Tibial nerve (tissue), 4 donors: ENCODE measurements around the gene TLX2. TPM values are rescaled to one million over a fixed set of nuclear protein-coding genes. Genes with fewer than 3 reads are reported as not detected.

Experiments used
- DNase-seq, 2 donors: peaks; one replicate each; pipeline ENCODE4 v3.0.0-alpha.2; 2019; ENCODE audit warnings: low spot score in 2 of 2
- H3K27ac ChIP-seq, 4 donors: fragments of 200-600 bp; sonication (generic) in 3 of 4; one replicate each; pipeline ENCODE4 v1.5.1; 2017 to 2019; ENCODE audit warnings: mild to moderate bottlenecking in 1 of 4
- H3K27me3 ChIP-seq, 2 donors: fragments of 200-600 bp; sonication (generic) in 1 of 2; one replicate each; pipeline versions ENCODE4 v1.5.1 to v1.6.0; 2017 to 2019
- H3K36me3 ChIP-seq, 3 donors: fragments of 200-600 bp; sonication (generic); one replicate each; pipeline ENCODE4 v1.5.1; 2018 to 2019
- H3K4me1 ChIP-seq, 4 donors: fragments of 200-600 bp; sonication (generic) in 3 of 4; one replicate each; pipeline ENCODE4 v1.5.1; 2017 to 2019
- H3K4me3 ChIP-seq, 4 donors: fragments of 200-600 bp; sonication (generic) in 3 of 4; one replicate each; pipeline ENCODE4 v1.5.1; 2017 to 2019; ENCODE audit warnings: mild to moderate bottlenecking in 1 of 4, moderate library complexity in 1 of 4
- H3K9me3 ChIP-seq, 4 donors: fragments of 200-600 bp; sonication (generic) in 3 of 4; one replicate each; pipeline ENCODE4 v1.5.1; 2017 to 2019
- CTCF ChIP-seq, 5 experiments: fragments of 200-600 bp in 3 of 5; fragments of 450-650 bp in 2 of 5; sonication (generic) in 3 of 5; IDR thresholded peaks; one replicate each; pipeline ENCODE4 v1.5.1; 2016 to 2019; ENCODE audit warnings: antibody characterized with exemption in 5 of 5, mild to moderate bottlenecking in 3 of 5, moderate library complexity in 2 of 5
- EP300 ChIP-seq, 2 donors: sonication (generic); formaldehyde crosslinking; IDR thresholded peaks; one replicate each; pipeline ENCODE4 v1.6.1; 2017; ENCODE audit warnings: antibody characterized with exemption in 2 of 2, mild to moderate bottlenecking in 1 of 2
- POLR2A ChIP-seq, 2 donors: fragments of 450-650 bp; IDR thresholded peaks; one replicate each; pipeline ENCODE4 v1.6.1; 2017; ENCODE audit warnings: antibody characterized with exemption in 2 of 2, mild to moderate bottlenecking in 2 of 2, moderate library complexity in 2 of 2
- WGBS, 2 donors: methylation state at CpG; one replicate each; pipeline ENCODE4 v1.1.5; 2018; 5-methylcytosine and 5-hydroxymethylcytosine counted together
- total RNA-seq, 4 donors: library from RNA; depleted of rRNA; stranded (reverse); fragments of >200 nt; gene quantifications; one replicate each; pipeline ENCODE4 v1.1.0, GENCODE V29; 2016

Gene TLX2
- total RNA-seq, 4 donors from 2014 or later: not detected

DNA sequence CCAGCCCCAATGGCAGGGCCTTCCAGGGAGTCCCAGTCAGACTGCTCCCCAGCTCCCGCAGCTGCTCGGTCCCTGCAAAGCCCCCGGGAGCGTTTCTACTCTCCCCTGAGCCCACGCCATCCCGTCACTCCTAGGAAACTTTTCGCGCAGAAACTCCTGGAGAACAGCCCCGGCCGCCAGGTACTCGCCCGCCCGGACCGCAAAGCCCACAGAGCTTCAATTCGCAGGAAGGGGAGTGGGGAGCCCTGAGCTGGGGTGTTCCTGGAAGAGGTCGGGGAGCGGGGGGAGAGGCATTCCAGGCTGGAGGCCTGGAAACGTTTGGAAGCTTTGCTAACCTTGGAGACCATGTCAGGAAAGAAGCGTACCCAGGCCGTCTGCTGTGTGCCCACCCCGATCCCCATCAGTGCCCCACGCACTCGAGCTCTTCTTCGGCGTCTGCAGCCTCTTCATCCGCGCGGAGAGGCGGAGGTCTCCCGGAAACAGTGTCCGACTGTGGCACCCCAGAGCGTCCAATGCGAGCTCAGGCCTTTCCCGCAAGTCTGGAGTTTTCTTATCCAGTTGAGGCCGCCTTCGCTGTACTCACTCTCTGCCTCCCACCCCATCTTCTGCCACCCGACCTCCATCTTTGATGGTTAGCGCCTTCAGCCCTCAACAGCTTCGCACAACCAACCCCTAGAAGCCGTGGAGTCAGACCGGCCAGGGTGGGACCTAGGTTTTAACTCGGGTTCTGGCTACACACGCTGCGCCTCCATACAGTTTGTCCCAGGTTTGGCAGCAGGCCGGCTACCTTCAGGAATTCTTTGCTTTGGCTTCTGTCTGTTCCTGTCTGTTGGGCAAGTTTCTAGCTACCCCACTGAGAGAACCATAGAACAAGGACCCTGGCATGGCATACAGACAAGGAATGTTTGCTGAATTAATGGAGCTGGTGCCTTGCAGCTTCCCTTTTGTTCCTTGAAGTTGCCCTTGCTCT lies 10.5 kb upstream of the TLX2 start:
- TF ChIP-seq CTCF (IDR thresholded peaks at IDR 0.05): no peak
- TF ChIP-seq POLR2A (IDR thresholded peaks at IDR 0.05): no peak
- TF ChIP-seq EP300 (IDR thresholded peaks at IDR 0.05): no peak
- Histone ChIP-seq H3K36me3 (peaks cover 0 to 25% (median 0%) of the 10 kb centered on the region in 3 donors), H3K27me3 (peaks cover 0 to 36% of the 10 kb centered on the region in 2 donors), H3K4me1 (peaks cover 0 to 75% (median 34%) of the 10 kb centered on the region in 4 donors), H3K4me3 (peak overlapping the region; percentile 28 to 59 (median 56)), H3K27ac (peak overlapping the region; percentile 16 to 82 (median 76)), H3K9me3 (no peaks in the 10 kb centered on the region)
- DNase-seq: peak in 1 of 2 donors; percentile 11
- 44 to 52% methylated on average over 45 of the region's 45 CpGs for WGBS, 2 donors

- H3K27me3 ChIP-seq: peaks cover 0 to 30% of the 10 kb centered on the region in 2 donors
- no peak for DNase-seq
- TF ChIP-seq CTCF (IDR thresholded peaks at IDR 0.05): no peak
- no peak for TF ChIP-seq POLR2A (IDR thresholded peaks at IDR 0.05)
- no peak for TF ChIP-seq EP300 (IDR thresholded peaks at IDR 0.05)
- H3K9me3 ChIP-seq: no peaks in the 10 kb centered on the region
- WGBS, 2 donors: 91 to 95% methylated on average over 3 of the region's 3 CpGs
- H3K36me3 ChIP-seq: peaks cover 0 to 25% (median 0%) of the 10 kb centered on the region in 3 donors
- H3K27ac ChIP-seq: peak overlapping the region in 1 of 4 donors; percentile 79
- peaks cover 0 to 67% (median 26%) of the 10 kb centered on the region in 4 donors for H3K4me1 ChIP-seq
- H3K4me3 ChIP-seq: no peak overlapping the region
Observed at GRCh38 chr2:74504591-74504990, 9.7 kb upstream of the TLX2 start.

DNA sequence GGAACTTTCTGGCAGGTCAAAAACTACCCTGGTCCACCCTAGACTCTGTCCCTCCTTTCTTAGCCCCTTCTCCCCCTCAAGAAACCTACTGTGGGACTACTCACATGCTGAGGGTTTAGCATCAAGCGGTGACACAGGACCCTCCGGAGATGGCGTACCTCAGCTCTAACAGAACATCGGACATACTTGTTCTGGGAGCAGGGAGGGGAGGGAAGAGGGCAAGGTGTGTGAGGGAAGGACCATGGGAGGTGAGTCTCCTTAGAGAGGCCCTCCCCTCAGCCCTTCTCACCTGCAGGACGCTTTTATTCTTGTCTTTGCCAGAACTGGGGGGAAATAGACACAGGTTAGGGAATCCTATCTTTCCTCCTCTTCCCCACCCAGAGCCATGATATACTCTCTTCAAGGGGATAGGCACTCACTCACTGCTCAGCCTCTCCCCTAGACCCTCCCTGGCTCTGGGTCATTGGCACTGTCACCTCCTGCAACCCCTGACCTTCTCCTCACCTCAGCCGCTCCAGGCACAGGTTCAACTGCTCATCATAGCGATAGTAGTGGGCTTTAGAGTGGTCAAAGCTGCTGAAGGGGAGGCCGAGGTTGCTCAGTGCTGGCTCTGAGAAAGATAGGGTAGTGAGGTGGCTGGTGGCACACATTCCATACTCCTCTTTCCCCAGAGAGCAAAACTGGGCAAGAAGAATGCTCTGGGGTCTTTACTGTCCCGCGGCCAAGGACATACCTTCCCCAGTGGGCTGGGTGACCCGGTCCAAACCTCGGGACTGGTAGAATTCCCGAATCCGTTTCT lies 8.6 kb upstream of the TLX2 start:
- DNase-seq: no peak
- no peak for TF ChIP-seq POLR2A (IDR thresholded peaks at IDR 0.05)
- TF ChIP-seq CTCF (IDR thresholded peaks at IDR 0.05): no peak
- TF ChIP-seq EP300 (IDR thresholded peaks at IDR 0.05): no peak
- Histone ChIP-seq H3K4me3 (peak overlapping the region in 1 of 4 donors; percentile 5), H3K27ac (no peak overlapping the region), H3K9me3 (no peaks in the 10 kb centered on the region), H3K4me1 (peaks cover 0 to 63% (median 23%) of the 10 kb centered on the region in 4 donors), H3K36me3 (peaks cover 0 to 25% (median 0%) of the 10 kb centered on the region in 3 donors), H3K27me3 (peaks cover 0 to 21% of the 10 kb centered on the region in 2 donors)
- 96% methylated on average over 14 of the region's 14 CpGs for whole genome bisulfite sequencing, 2 donors

GRCh38 chr2:74507145-74507925 lies 6.9 kb upstream of the TLX2 start, which contains the start of gene PCGF1:
TSS of gene PCGF1 (minus strand) at chr2:74507695. CDS start at chr2:74507668, 27 bp downstream.
- peak within 1 kb of the TSS; percentile 63 to 88 (median 79) for H3K4me3 ChIP-seq
- peak in 1 of 2 donors; percentile 48 for TF ChIP-seq POLR2A (IDR thresholded peaks at IDR 0.05)
- peak in 3 of 5 experiments; percentile 11 to 52 (median 35) for TF ChIP-seq CTCF (IDR thresholded peaks at IDR 0.05)
- peak in 1 of 2 donors; percentile 93 for TF ChIP-seq EP300 (IDR thresholded peaks at IDR 0.05)
- peak within 1 kb of the TSS; percentile 92 to 99 (median 95) for H3K27ac ChIP-seq
- peaks cover 0 to 25% (median 0%) of the 10 kb centered on the region in 3 donors for H3K36me3 ChIP-seq
- H3K9me3 ChIP-seq: no peaks in the 10 kb centered on the region
- DNase-seq: peak; percentile 99 to 100
- H3K27me3 ChIP-seq: peaks cover 0 to 23% of the 10 kb centered on the region in 2 donors
- peaks cover 0 to 53% (median 23%) of the 10 kb centered on the region in 4 donors for H3K4me1 ChIP-seq
- WGBS, 2 donors: 1% methylated on average over 34 to 41 of the region's 56 CpGs
